ENCODE measurements around the gene LYST. TPM values are rescaled to one million over a fixed set of nuclear protein-coding genes. Genes with fewer than 3 reads are reported as not detected.

LYST gene
- total RNA-seq, 4 donors from 2014 or later: 27.8 to 128 (median 41.3) TPM

DNA sequence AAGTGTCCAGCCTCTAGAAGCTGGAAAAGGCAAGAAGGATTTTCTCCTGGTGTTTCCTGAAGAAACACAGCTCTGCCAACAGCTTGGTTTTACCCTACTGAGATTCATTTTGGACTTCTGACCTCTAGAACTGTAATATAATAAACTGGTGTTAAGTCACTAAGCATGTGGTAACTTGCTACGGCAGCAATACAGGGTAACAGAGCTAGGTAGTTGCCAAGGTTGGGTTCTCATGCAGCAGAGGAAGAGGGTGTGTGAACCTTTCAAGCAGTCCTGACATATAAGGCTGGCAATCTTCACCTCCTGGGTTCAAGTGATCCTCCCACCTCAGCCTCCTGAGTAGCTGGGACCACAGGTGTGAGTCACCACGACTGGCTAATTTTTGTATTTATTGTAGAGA, 253.1 kb downstream of the LYST start:
- ATAC-seq (ENCODE audit: low FRiP score) (no peak), DNase-seq (ENCODE audit: low spot score) (no peak)
- no peak for TF ChIP-seq CTCF (IDR thresholded peaks at IDR 0.05)

- DNase-seq (ENCODE audit: low spot score): no peak
- no peak for TF ChIP-seq CTCF (IDR thresholded peaks at IDR 0.05)
- ATAC-seq (ENCODE audit: low FRiP score): no peak
Observed at GRCh38 chr1:235612761-235613160, 253.9 kb downstream of the LYST start.

Small RNAs within 50 kb of the gene (small RNA-seq; reads per million reads assigned to genes)
- not detected for gene MIR1537
- not detected for gene RNU6-968P

Other genes with a start within 250 kb of the LYST start
- gene GNG4, start 217.1 kb downstream of the LYST start, total RNA-seq: 1 to 10 TPM in 1 of 4 donors, under 1 TPM in 2, not detected in 1; 0.56 to 1.2 (median 0.93) TPM
- 100 to 1,000 TPM; 131 to 458 (median 203) TPM for gene NID1, start 198.2 kb upstream of the LYST start, total RNA-seq